CD4-positive, alpha-beta T cell treated with Interleukin-12 subunit alpha and Interleukin-12 subunit beta, for 1 hour (primary cell): Measurements from ENCODE around the gene POLR1F.

Experiments used
- DNase-seq: peaks from one replicate; pipeline ENCODE4 v3.0.0-alpha.2; 2020

The POLR1F gene

DNA sequence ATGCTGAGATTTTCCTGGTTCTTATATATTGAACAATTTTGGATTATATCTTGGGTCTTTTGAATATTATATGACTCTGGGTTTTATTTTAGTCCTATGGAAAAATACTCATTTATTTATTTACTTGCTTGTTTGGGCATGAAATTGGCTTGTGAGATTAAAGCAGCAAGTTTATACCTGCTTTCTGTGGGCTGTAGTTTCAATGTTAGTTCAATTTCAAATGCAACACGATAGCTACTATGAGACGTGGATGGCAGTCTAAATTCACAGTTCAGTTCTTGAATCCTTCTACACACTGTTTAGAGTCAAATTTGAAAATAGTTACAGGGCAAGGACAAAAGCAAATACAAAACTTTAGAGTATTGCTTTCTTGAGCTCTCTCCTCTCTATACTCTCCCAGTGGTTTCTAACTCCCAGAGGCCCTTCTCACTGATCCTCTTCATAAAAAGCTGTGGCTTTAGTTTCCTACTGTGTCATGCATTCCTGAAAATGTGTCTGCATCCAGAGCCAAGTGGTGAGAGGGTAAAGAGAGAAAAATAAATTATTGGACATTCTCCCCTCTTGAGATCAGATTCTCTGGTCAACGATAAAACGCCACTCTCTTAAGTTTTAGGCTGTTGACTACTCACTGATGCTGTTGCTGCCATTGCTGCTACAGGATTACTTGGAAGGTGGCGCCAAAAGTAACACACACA, 34.4 kb downstream of the POLR1F start:
- DNase-seq, result no peak

DNA sequence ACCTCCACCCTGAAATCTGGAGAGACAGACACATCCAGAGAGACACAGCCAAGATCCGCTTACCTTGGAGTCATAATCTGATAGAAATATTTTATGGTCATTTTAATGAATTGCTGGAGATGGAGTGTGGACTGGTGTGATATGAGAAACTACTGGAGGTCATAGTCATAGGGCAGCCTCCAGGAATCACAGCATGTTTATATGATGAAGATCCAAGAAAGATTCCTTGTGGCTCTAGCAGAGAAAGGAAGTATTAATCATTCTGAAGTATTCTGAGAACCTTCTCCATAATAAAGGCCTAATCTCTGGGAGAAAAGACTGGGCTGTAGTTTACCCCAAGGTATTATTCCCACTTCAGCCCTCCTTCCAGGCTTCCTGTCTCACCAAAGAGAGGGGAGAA, 38.0 kb downstream of the POLR1F start:
- no peak for DNase-seq

DNA sequence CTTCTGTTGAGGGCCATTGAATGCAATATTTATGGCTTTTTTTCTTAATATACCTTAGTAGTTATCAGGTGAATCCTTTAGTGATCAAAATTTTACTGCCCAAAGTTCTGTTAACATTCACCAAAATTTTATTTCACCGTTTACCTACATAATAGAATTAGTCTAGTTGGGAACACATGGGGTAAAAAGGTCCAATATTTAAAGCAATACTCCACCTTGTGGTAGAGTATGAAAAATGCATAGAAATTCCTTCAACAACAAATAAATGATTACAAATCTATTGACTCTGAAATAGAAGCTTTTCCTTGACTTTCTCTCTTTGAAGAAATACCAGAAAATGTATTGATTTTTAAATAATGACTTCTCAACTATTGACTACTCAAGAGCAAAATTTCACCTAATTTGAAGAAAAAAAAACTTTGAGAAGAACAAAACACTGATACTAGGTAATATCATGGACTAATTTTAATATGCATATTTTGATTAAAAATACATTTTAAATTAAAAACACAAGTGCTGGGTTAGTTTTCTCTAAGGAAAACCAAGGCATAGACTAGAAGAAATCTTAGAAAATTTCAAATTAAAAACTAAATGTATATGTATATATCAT, 43.3 kb downstream of the POLR1F start:
- DNase-seq, result peak; percentile 11

DNA sequence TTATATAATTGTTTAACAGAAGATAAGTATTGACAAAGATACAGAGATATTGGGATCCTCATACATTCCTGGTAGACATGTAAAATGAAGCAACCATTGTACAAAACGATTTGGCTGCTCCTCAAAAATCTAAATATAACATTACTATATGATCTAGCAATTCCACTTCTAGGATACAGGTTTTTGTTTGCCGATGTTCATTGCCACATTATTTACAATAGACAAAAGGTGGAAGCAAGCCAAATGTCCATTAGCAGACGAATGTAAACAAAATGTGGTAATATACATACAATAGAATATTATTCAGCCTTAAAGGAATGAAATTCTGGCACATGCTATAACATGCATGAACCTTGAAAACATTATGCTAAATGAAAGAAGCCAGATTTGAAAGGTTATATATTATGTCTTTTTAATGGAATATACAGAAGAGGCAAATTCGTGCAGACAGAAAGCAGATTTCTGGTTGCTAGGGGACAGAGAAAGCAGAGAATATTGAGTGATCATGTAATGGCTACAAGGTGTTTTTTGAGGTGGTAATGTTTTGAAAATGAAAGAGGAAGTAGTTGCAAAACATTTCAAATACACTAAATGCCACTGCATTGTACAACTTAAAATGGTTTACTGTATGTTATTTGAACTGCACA, 44.9 kb downstream of the POLR1F start:
- no peak for DNase-seq

DNA sequence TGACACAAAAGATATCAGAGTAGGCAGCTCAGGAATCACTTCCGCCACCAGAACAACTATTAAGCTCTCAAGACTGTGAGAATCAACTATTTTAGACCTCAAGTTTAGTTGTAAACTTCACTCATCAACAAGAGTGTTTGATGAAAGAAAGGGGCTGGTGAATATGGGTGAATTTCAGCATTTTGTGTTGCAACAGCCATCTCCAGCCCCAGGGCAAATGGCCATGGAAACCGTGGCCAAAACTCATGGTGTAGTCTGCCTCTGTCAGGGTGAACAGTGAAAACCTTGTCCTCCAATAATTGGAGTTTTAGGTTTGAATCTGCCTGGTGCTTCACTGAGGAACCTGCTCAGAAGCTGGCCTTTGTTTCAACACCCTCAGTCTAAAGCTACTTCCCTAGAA, 60.0 kb downstream of the POLR1F start:
- no peak for DNase-seq
